K562 (cell line): Measurements from ENCODE around the gene CMTM1.

ENCODE experiments used
- DIDO1 ChIP-seq: fragments of 450-650 bp; IDR thresholded peaks from 2 replicates; pipeline ENCODE4 v1.6.1; 2016; ENCODE audit warnings: low read depth, missing biosample characterization, missing genetic modification characterization
- FOXM1 ChIP-seq, 2 experiments: fragments of 450-650 bp in 1 of 2; sonication (generic) in 1 of 2; formaldehyde crosslinking in 1 of 2; IDR thresholded peaks; 2 replicates each; pipeline versions ENCODE4 v1.6.1 to v1.9.0; 2017 to 2022; ENCODE audit warnings: low read depth in 2 of 2, mild to moderate bottlenecking in 2 of 2, missing genetic modification reagents in 1 of 2, moderate library complexity in 1 of 2
- MCM5 ChIP-seq: fragments of 450-650 bp; IDR thresholded peaks from 2 replicates; pipeline ENCODE4 v1.6.1; 2016; ENCODE audit warnings: low read depth
- MEF2A ChIP-seq: IDR thresholded peaks from 2 replicates; pipeline ENCODE4 v1.6.1; 2011; ENCODE audit warnings: low read depth, mild to moderate bottlenecking, low read length, moderate library complexity; ENCODE audit not compliant: control insufficient read depth
- NR0B1 ChIP-seq: fragments of 450-650 bp; IDR thresholded peaks from one replicate; pipeline ENCODE4 v1.6.1; 2018; ENCODE audit warnings: mild to moderate bottlenecking, moderate library complexity; ENCODE audit not compliant: partially characterized antibody
- NR2C1 ChIP-seq, 2 experiments: fragments of 450-650 bp; IDR thresholded peaks; 2 replicates each; pipeline ENCODE4 v1.6.1; 2017; ENCODE audit warnings: mild to moderate bottlenecking in 2 of 2, antibody characterized with exemption in 1 of 2, inconsistent platforms in 1 of 2, missing compliant biosample characterization in 1 of 2, missing genetic modification characterization in 1 of 2
- POLR2AphosphoS5 ChIP-seq: IDR thresholded peaks from 2 replicates; pipeline ENCODE4 v1.6.1; 2011; ENCODE audit warnings: mild to moderate bottlenecking, low read depth, low read length, moderate library complexity; ENCODE audit not compliant: control insufficient read depth, insufficient read depth
- SMC3 ChIP-seq: conservative IDR thresholded peaks from 2 replicates; pipeline ENCODE4 v1.6.1; 2011; ENCODE audit warnings: low read depth, low read length, improper control_type of control experiment; ENCODE audit not compliant: insufficient read depth
- ZBTB7A ChIP-seq: IDR thresholded peaks from 2 replicates; pipeline ENCODE4 v1.6.1; 2011; ENCODE audit warnings: low read depth, mild to moderate bottlenecking, low read length, moderate library complexity, borderline replicate concordance; ENCODE audit not compliant: control insufficient read depth
- ZNF23 ChIP-seq: fragments of 250-450 bp; sonication (Bioruptor Pico); IDR thresholded peaks from 2 replicates; pipeline ENCODE4 v1.4.0; 2020; ENCODE audit warnings: mild to moderate bottlenecking
- ZNF324 ChIP-seq: fragments of 250-450 bp; sonication (Bioruptor Pico); IDR thresholded peaks from 2 replicates; pipeline ENCODE4 v1.4.0; 2020; ENCODE audit warnings: mild to moderate bottlenecking
- ZNF699 ChIP-seq: fragments of 250-450 bp; sonication (Bioruptor Pico); IDR thresholded peaks from 2 replicates; pipeline ENCODE4 v1.8.0; 2021; ENCODE audit warnings: mild to moderate bottlenecking, moderate library complexity; ENCODE audit not compliant: insufficient replicate concordance
- TF ChIP-seq, protein P1 (sequence below), 3 experiments: IDR thresholded peaks in 2 of 3; conservative IDR thresholded peaks in 1 of 3; 2 replicates each; pipeline ENCODE4 v1.5.1; 2011 to 2012; ENCODE audit warnings: low read length in 3 of 3, mild to moderate bottlenecking in 3 of 3, control low read depth in 2 of 3, improper control_type of control experiment in 1 of 3, inconsistent platforms in 1 of 3, low read depth in 1 of 3, mixed read lengths in 1 of 3, moderate library complexity in 1 of 3; ENCODE audit not compliant: insufficient read depth in 2 of 3
- TF ChIP-seq, protein P2 (sequence below): fragments of 450-650 bp; IDR thresholded peaks from 2 replicates; pipeline ENCODE4 v1.6.1; 2017; ENCODE audit warnings: antibody characterized with exemption, mild to moderate bottlenecking

GRCh38 chr16:66542396-66542795 lies 23.8 kb upstream of the CMTM1 start:
- TF ChIP-seq NR0B1 = no peak
- no peak for TF ChIP-seq MEF2A
- TF ChIP-seq ZNF324 (CRISPR knock-in tag) = no peak
- TF ChIP-seq DIDO1 (tag) = no peak
- TF ChIP-seq NR2C1 (IDR thresholded peaks at IDR 0.05) = no peak
- no peak for TF ChIP-seq NR2C1 (tag; IDR thresholded peaks at IDR 0.05)
- no peak for TF ChIP-seq SMC3
- no peak for TF ChIP-seq POLR2AphosphoS5
- no peak for TF ChIP-seq ZBTB7A
- TF ChIP-seq, protein P1, sequence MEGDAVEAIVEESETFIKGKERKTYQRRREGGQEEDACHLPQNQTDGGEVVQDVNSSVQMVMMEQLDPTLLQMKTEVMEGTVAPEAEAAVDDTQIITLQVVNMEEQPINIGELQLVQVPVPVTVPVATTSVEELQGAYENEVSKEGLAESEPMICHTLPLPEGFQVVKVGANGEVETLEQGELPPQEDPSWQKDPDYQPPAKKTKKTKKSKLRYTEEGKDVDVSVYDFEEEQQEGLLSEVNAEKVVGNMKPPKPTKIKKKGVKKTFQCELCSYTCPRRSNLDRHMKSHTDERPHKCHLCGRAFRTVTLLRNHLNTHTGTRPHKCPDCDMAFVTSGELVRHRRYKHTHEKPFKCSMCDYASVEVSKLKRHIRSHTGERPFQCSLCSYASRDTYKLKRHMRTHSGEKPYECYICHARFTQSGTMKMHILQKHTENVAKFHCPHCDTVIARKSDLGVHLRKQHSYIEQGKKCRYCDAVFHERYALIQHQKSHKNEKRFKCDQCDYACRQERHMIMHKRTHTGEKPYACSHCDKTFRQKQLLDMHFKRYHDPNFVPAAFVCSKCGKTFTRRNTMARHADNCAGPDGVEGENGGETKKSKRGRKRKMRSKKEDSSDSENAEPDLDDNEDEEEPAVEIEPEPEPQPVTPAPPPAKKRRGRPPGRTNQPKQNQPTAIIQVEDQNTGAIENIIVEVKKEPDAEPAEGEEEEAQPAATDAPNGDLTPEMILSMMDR (IDR thresholded peaks at IDR 0.05 in 2 of 3, conservative IDR thresholded peaks at IDR 0.05 in 1 of 3; ENCODE audit: insufficient read depth in 2 of 3, low read depth in 1 of 3, low read length in 3 of 3) = no peak
- TF ChIP-seq ZNF699 (CRISPR knock-in tag) = no peak
- TF ChIP-seq FOXM1 (IDR thresholded peaks at IDR 0.05; ENCODE audit: low read depth) = no peak
- TF ChIP-seq FOXM1 (CRISPR knock-in tag; IDR thresholded peaks at IDR 0.05; ENCODE audit: low read depth) = no peak
- TF ChIP-seq, protein P2, sequence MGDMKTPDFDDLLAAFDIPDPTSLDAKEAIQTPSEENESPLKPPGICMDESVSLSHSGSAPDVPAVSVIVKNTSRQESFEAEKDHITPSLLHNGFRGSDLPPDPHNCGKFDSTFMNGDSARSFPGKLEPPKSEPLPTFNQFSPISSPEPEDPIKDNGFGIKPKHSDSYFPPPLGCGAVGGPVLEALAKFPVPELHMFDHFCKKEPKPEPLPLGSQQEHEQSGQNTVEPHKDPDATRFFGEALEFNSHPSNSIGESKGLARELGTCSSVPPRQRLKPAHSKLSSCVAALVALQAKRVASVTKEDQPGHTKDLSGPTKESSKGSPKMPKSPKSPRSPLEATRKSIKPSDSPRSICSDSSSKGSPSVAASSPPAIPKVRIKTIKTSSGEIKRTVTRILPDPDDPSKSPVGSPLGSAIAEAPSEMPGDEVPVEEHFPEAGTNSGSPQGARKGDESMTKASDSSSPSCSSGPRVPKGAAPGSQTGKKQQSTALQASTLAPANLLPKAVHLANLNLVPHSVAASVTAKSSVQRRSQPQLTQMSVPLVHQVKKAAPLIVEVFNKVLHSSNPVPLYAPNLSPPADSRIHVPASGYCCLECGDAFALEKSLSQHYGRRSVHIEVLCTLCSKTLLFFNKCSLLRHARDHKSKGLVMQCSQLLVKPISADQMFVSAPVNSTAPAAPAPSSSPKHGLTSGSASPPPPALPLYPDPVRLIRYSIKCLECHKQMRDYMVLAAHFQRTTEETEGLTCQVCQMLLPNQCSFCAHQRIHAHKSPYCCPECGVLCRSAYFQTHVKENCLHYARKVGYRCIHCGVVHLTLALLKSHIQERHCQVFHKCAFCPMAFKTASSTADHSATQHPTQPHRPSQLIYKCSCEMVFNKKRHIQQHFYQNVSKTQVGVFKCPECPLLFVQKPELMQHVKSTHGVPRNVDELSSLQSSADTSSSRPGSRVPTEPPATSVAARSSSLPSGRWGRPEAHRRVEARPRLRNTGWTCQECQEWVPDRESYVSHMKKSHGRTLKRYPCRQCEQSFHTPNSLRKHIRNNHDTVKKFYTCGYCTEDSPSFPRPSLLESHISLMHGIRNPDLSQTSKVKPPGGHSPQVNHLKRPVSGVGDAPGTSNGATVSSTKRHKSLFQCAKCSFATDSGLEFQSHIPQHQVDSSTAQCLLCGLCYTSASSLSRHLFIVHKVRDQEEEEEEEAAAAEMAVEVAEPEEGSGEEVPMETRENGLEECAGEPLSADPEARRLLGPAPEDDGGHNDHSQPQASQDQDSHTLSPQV = no peak
- TF ChIP-seq MCM5 = no peak
- TF ChIP-seq ZNF23 (CRISPR knock-in tag) = no peak
